ENCODE data around the gene CAMK2G.

CAMK2G gene

GRCh38 chr10:73879296-73880173 lies 5.2 kb upstream of the CAMK2G start:
- peak; percentile 86 for DNase-seq

GRCh38 chr10:73878365-73878764 lies 4.0 kb upstream of the CAMK2G start:
- DNase-seq = no peak

GRCh38 chr10:73877533-73878160 lies 3.3 kb upstream of the CAMK2G start:
- no peak for DNase-seq

GRCh38 chr10:73876971-73877370 lies 2.6 kb upstream of the CAMK2G start:
- no peak for DNase-seq

GRCh38 chr10:73876566-73876965 lies 2.2 kb upstream of the CAMK2G start:
- DNase-seq = no peak

DNA sequence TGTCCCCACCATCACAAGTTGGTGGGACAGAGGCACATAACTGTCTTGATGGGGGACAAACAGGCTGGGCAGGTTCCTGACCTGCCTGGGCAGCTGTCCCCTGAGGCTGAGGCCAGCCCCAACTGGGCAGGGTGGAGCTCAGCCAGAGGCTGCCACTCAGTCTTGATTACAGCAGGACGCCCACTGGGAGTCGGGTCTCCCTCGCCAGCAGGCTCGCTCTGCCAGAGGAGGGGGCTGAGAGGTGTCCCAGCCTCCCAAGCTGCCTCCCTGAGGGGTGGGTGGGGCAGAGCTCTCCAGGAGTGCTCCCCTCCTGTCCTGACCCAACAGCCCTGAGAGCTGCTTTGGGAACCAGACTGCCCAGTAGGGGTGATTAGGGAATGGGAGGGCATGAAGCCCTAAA lies 1.8 kb upstream of the CAMK2G start:
- DNase-seq = no peak

DNA sequence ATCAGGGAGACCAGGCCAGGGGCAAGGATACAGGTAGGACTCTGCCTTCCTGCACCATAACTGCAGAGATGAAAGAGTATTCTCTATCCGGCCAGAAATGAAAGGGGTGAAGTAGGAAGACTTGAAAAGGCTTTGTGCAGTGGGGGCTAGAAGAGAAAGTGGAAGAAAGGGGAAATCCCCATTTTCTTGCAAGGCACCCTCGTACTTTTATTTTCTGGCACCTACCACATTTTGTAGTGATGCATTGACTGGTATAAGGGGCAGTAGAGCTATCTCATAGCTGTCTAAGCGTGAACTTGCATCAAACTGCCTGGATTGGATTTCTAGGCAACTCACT lies 752 bp upstream of the CAMK2G start:
- DNase-seq = no peak

DNA sequence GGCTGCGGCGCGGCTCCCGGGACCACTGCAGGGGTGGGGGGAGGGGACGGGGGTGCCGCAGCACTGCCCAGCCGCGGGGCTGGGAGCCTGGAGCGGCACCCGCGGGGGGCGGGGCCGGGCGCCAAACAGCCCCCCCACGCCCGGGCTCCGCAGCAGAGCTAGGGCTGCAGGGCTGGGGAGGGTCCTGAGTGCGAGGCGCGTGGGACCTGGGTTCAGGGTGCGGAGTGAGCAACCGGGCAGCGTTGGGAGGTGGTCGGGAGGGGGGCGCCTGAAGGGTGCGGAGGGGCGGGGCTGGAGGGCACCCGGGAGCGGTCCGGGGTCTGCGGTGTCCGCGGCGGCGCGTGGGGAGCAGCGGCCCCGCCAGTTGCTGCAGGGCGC lies 528 bp downstream of the CAMK2G start:
- DNase-seq = no peak

DNA sequence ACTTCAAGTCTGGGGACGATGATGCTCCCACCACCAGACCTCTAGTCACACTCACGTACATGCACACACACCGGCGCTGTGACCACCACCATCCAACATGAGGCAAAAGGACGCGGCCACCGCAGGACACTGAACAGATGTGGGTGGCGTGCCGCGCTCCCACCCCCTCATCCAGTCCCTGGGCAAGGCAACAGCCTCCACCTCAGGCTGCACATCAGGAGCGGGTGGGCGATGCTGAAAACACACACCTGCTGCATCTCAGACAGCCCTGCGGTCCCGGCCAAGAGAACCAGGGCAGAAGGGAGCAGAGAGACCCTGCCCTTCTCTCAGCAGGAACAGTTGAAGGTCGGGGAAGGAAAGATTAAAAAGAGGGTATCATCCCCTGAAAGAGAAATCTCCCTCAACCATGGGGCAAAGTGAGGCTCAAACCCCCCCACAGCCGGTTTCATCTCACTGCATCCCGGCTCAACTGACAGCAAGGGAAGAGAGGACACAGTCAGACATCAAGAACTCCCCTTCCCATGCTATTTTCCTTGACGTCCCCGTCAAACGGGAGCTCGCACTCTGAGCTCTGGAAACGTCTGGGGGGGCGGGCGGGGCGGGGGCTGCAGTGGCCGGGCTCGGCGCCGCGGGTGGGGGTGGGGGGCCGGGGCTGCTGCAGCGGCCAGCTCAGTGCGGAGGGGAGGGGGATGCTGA lies 1.1 kb downstream of the CAMK2G start:
- DNase-seq = no peak

- DNase-seq = peak; percentile 59
Observed at GRCh38 chr10:73872190-73872710, 2.1 kb downstream of the CAMK2G start.

DNA sequence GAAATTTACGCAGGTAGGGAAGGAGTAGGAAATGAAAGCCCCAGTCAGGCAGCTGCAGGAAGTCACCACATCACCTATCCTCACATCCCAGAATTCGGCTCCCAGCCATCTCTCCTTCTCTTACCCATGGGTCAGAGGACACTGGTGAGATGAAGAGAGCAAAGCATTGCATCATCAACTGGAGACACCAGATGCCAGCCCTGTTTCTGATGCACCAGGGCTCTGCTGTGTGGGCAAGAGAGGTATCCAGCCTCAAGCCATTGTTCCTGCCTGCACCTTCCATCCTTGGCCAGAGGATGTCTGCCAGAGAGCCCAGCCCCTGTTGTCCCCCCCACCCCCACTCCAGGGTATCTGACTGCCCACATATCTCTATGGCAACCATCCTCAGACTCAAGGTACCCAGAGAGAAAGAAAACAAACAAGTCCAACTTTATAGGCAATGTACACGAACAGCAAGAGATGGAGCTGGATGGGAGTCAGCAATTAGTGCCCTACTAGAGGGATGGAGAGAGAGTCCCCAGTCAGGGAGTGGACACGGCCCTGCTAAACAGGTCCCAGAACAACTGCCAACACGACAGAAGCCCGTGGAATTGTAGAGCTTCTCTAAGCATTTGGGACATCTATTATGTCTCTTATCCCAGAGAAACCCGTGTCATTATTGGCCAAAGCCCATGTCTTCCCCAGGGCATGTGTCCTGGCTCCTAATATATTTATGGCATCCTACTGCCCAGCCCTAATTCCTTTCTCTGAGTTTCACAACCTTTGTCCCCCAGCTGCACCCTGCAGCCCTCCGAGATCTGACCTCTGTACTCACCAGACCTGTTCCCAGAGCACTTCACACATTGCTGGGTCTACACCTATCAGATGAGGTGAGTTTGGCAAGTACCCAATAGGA lies 2.8 kb downstream of the CAMK2G start:
- no peak for DNase-seq

- DNase-seq = no peak
Observed at GRCh38 chr10:73868655-73869195, 5.6 kb downstream of the CAMK2G start.

- no peak for DNase-seq
Observed at GRCh38 chr10:73867871-73868631, 6.3 kb downstream of the CAMK2G start.

- no peak for DNase-seq
Observed at GRCh38 chr10:73867126-73867807, 7.1 kb downstream of the CAMK2G start.

GRCh38 chr10:73866621-73867020 lies 7.7 kb downstream of the CAMK2G start:
- DNase-seq = no peak

GRCh38 chr10:73865459-73866442 lies 8.6 kb downstream of the CAMK2G start:
- no peak for DNase-seq

GRCh38 chr10:73865107-73865458 lies 9.3 kb downstream of the CAMK2G start:
- no peak for DNase-seq

- no peak for DNase-seq
Observed at GRCh38 chr10:73864229-73864628, 10.1 kb downstream of the CAMK2G start.

GRCh38 chr10:73863039-73863817 lies 11.1 kb downstream of the CAMK2G start:
- no peak for DNase-seq

Measured in fibroblast of skin of scalp (primary cell).